MM.1S (cell line): ENCODE data around the gene ABHD12.

ENCODE experiments used
- DNase-seq: peaks from one replicate; pipeline ENCODE4 v3.0.0-alpha.2; 2015
- H2AFZ ChIP-seq: fragments of 300-600 bp; sonication (generic); 2 replicates; pipeline ENCODE4 v1.6.0; 2016; ENCODE audit warnings: antibody characterized with exemption, low read length
- H3F3A ChIP-seq: fragments of 300-600 bp; sonication (generic); 2 replicates; pipeline ENCODE4 v1.6.1; 2016; ENCODE audit warnings: mild to moderate bottlenecking, antibody characterized with exemption, low read length, moderate library complexity, mixed read lengths; ENCODE audit not compliant: insufficient read depth
- H3K27ac ChIP-seq: fragments of 300-600 bp; sonication (generic); 2 replicates; pipeline ENCODE4 v1.5.1; 2016; ENCODE audit warnings: mild to moderate bottlenecking, low read length
- H3K27me3 ChIP-seq: fragments of 300-600 bp; sonication (generic); replicated peaks from 2 replicates; pipeline ENCODE4 v1.6.0; 2016; ENCODE audit warnings: low read length; ENCODE audit not compliant: insufficient read depth
- H3K36me3 ChIP-seq: fragments of 300-600 bp; sonication (generic); replicated peaks from 2 replicates; pipeline ENCODE4 v1.6.1; 2016; ENCODE audit warnings: mild to moderate bottlenecking, low read length, mixed read lengths; ENCODE audit not compliant: insufficient read depth
- H3K4me1 ChIP-seq: fragments of 300-600 bp; sonication (generic); 2 replicates; pipeline ENCODE4 v1.6.1; 2016; ENCODE audit warnings: low read length, mixed read lengths
- H3K4me2 ChIP-seq: fragments of 300-600 bp; sonication (generic); 2 replicates; pipeline ENCODE4 v1.6.0; 2016; ENCODE audit warnings: low read depth, low read length
- H3K4me3 ChIP-seq: fragments of 300-600 bp; sonication (generic); 2 replicates; pipeline ENCODE4 v1.5.1; 2016; ENCODE audit warnings: low read length, mixed read lengths
- H3K79me2 ChIP-seq: fragments of 300-600 bp; sonication (generic); 2 replicates; pipeline ENCODE4 v1.6.1; 2016; ENCODE audit warnings: mixed run types, low read length, mixed read lengths
- H3K9ac ChIP-seq: fragments of 300-600 bp; sonication (generic); 2 replicates; pipeline ENCODE4 v1.6.1; 2016; ENCODE audit warnings: low read length, mixed read lengths
- H3K9me2 ChIP-seq: fragments of 300-600 bp; sonication (generic); replicated peaks from 2 replicates; pipeline ENCODE4 v1.6.1; 2016; ENCODE audit warnings: mild to moderate bottlenecking, low read length, mixed read lengths; ENCODE audit not compliant: insufficient read depth
- H3K9me3 ChIP-seq: fragments of 300-600 bp; sonication (generic); replicated peaks from 2 replicates; pipeline ENCODE4 v1.6.1; 2016; ENCODE audit warnings: mild to moderate bottlenecking, low read length, mixed read lengths; ENCODE audit not compliant: insufficient read depth
- H4K20me1 ChIP-seq: fragments of 300-600 bp; sonication (generic); 2 replicates; pipeline ENCODE4 v1.6.1; 2016; ENCODE audit warnings: mild to moderate bottlenecking, low read length, moderate library complexity, mixed read lengths; ENCODE audit not compliant: insufficient read depth
- EZH2 ChIP-seq: fragments of 300-600 bp; sonication (generic); optimal IDR thresholded peaks from 2 replicates; pipeline ENCODE3; 2017; ENCODE audit warnings: low read depth, mild to moderate bottlenecking, antibody characterized with exemption, low read length, mixed read lengths
- EZH2phosphoT487 ChIP-seq: fragments of 300-600 bp; sonication (generic); IDR thresholded peaks from 2 replicates; pipeline ENCODE4 v1.6.1; 2018; ENCODE audit warnings: antibody characterized with exemption, low read length
- TF ChIP-seq, protein P1 (sequence below): fragments of 300-600 bp; sonication (generic); IDR thresholded peaks from 2 replicates; pipeline ENCODE4 v1.5.1; 2016; ENCODE audit warnings: antibody characterized with exemption, low read length, mixed read lengths

ABHD12 gene

DNA sequence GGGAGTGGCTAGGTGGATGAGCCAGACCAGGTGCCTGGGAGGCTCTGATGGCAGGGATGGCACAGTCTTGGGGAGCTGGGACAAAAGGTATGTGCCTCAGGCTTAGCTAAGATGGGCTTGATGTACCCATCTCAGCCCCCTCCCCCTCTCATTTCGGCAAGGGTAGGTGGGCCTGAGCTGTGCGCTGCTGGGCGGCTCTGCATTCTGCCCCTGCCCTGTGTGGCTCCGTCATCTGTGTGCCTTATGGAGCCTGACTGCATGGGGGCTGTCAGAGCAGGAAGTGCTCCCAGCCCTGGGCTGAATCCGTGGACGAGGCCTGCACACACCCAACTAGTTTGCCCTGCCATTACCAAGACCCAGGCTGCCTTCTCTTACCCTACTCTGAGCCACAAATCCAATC is 88.0 kb downstream of the ABHD12 start:
- Histone ChIP-seq H3K9me2 (no peaks in the 10 kb centered on the region), H3K79me2 (peaks cover 23% of the 10 kb centered on the region), H3F3A (peaks cover 45% of the 10 kb centered on the region), H3K27me3 (no peaks in the 10 kb centered on the region), H3K4me2 (no peak overlapping the region), H3K27ac (peak overlapping the region; percentile 100; the same call in 1 of the 2 replicates), H3K4me3 (no peak overlapping the region), H2AFZ (no peak overlapping the region), H3K36me3 (no peaks in the 10 kb centered on the region), H3K4me1 (peaks cover 57% of the 10 kb centered on the region), H3K9me3 (no peaks in the 10 kb centered on the region), H4K20me1 (no peaks in the 10 kb centered on the region), H3K9ac (no peak overlapping the region)
- no peak for TF ChIP-seq EZH2phosphoT487
- TF ChIP-seq, protein P1, sequence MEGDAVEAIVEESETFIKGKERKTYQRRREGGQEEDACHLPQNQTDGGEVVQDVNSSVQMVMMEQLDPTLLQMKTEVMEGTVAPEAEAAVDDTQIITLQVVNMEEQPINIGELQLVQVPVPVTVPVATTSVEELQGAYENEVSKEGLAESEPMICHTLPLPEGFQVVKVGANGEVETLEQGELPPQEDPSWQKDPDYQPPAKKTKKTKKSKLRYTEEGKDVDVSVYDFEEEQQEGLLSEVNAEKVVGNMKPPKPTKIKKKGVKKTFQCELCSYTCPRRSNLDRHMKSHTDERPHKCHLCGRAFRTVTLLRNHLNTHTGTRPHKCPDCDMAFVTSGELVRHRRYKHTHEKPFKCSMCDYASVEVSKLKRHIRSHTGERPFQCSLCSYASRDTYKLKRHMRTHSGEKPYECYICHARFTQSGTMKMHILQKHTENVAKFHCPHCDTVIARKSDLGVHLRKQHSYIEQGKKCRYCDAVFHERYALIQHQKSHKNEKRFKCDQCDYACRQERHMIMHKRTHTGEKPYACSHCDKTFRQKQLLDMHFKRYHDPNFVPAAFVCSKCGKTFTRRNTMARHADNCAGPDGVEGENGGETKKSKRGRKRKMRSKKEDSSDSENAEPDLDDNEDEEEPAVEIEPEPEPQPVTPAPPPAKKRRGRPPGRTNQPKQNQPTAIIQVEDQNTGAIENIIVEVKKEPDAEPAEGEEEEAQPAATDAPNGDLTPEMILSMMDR: no peak
- no peak for TF ChIP-seq EZH2
- no peak for DNase-seq

DNA sequence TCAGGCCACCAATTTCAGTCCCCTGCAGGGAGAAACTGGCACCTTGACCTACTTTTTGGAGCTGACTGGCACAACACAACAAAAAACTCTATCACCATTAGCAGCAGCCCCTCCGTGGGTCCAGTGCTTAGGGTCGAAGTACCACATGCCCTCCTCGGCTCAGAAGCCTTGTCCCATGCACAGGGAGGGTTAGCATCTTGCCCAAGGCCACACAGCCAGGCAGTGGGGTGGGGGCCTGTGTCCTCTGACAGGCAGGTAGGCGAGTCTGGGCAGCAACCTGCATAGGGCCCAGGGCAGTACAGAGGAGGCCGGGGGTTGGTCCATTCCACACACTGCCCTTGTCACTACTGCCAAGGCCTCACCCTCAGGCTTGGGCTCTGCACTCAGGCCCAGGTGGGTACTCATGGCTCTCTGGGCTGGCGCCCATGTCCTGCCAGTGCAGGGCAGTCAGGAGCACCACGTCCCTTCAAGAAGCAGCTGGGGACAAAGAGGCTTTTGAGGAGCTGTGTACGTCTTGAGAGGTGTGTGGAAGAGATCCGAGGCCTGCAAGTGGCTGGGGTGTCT is 89.2 kb downstream of the ABHD12 start:
- DNase-seq: no peak
- H3K27ac ChIP-seq: peak overlapping the region; percentile 100; the same call in 1 of the 2 replicates
- no peaks in the 10 kb centered on the region for H3K9me3 ChIP-seq
- H3K4me2 ChIP-seq: no peak overlapping the region
- H2AFZ ChIP-seq: no peak overlapping the region
- H3K27me3 ChIP-seq: no peaks in the 10 kb centered on the region
- H3F3A ChIP-seq: peaks cover 56% of the 10 kb centered on the region
- H3K4me1 ChIP-seq: peaks cover 68% of the 10 kb centered on the region
- TF ChIP-seq EZH2 (no peak), EZH2phosphoT487 (no peak)
- TF ChIP-seq, protein P1: no peak
- H4K20me1 ChIP-seq: no peaks in the 10 kb centered on the region
- peak overlapping the region; percentile 95; the same call in 1 of the 2 replicates for H3K9ac ChIP-seq
- H3K36me3 ChIP-seq: no peaks in the 10 kb centered on the region
- no peak overlapping the region for H3K4me3 ChIP-seq
- no peaks in the 10 kb centered on the region for H3K9me2 ChIP-seq
- H3K79me2 ChIP-seq: peaks cover 14% of the 10 kb centered on the region

DNA sequence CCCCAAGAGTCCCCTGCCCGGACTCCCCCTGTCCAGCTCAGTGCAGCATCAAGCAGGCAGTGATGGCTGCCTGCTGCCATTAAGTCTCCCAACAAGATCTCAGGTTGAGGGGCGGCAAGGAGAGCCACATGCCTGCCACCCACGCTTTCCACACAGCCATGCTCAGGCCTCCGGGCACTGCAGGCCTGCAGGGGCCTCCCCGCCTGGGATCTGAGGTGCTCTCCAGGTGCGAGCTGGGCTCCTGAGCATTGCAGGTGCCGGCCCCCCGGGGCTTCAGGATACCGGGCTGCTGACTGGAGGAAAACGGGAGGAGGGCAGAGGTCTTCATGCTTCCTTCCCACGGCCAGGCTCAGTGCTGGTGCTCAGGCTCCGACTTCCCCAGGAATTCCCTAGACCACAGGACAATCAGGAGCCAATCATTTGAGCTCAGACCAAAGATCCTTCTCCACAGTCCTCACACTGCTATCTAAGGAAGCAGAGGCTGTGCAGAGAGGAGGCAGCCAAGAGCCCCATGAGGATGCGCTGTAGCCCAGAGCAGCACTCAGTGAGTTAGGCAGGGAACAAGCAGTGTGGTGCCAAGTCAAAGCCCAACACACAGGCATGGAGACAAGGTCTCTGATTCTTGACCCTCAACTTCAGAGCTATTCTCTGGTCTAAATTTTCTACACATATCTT is 90.0 kb downstream of the ABHD12 start:
- peak overlapping the region; percentile 95 for H3K9ac ChIP-seq
- no peak for DNase-seq
- H3K4me1 ChIP-seq: peaks cover 76% of the 10 kb centered on the region
- TF ChIP-seq EZH2phosphoT487 (no peak), EZH2 (no peak)
- TF ChIP-seq, protein P1: no peak
- no peaks in the 10 kb centered on the region for H3K9me3 ChIP-seq
- H3K79me2 ChIP-seq: peaks cover 12% of the 10 kb centered on the region
- no peaks in the 10 kb centered on the region for H3K9me2 ChIP-seq
- H4K20me1 ChIP-seq: no peaks in the 10 kb centered on the region
- peaks cover 64% of the 10 kb centered on the region for H3F3A ChIP-seq
- H3K4me3 ChIP-seq: no peak overlapping the region
- peak overlapping the region; percentile 100 for H3K27ac ChIP-seq
- H3K27me3 ChIP-seq: no peaks in the 10 kb centered on the region
- H3K4me2 ChIP-seq: peak overlapping the region; percentile 52
- H2AFZ ChIP-seq: no peak overlapping the region
- no peaks in the 10 kb centered on the region for H3K36me3 ChIP-seq
